H9 (cell line): ENCODE results near the gene NET1. TPM values are rescaled to one million over a fixed set of nuclear protein-coding genes. Genes with fewer than 3 reads are reported as not detected.

Experiments
- DNase-seq: peaks from one replicate; pipeline ENCODE4 v3.0.0-alpha.2; 2017
- H2AFZ ChIP-seq: one replicate; pipeline ENCODE4 v1.6.1; 2013; ENCODE audit warnings: mild to moderate bottlenecking, low read length, control low read depth, moderate library complexity
- H2AK5ac ChIP-seq: 2 replicates; pipeline ENCODE4 v1.6.1; 2013; ENCODE audit warnings: low read length, control low read depth, mixed read lengths; ENCODE audit not compliant: insufficient read length
- H2BK120ac ChIP-seq: one replicate; pipeline ENCODE4 v1.6.1; 2013; ENCODE audit warnings: low read depth, mild to moderate bottlenecking, low read length, control low read depth, inconsistent platforms; ENCODE audit not compliant: poor library complexity, severe bottlenecking
- H2BK12ac ChIP-seq: 2 replicates; pipeline ENCODE4 v1.6.1; 2013; ENCODE audit warnings: low read length, control low read depth, mixed read lengths, low read depth; ENCODE audit not compliant: insufficient read length
- H2BK15ac ChIP-seq: 2 replicates; pipeline ENCODE4 v1.6.1; 2013; ENCODE audit warnings: low read depth, low read length, control low read depth
- H2BK20ac ChIP-seq: one replicate; pipeline ENCODE4 v1.6.1; 2013; ENCODE audit warnings: low read depth, mild to moderate bottlenecking, low read length, control low read depth, inconsistent platforms; ENCODE audit not compliant: poor library complexity, severe bottlenecking
- H2BK5ac ChIP-seq: 2 replicates; pipeline ENCODE4 v1.6.1; 2013; ENCODE audit warnings: low read length, control low read depth, mixed read lengths; ENCODE audit not compliant: insufficient read length
- H3K14ac ChIP-seq: 2 replicates; pipeline ENCODE4 v1.6.1; 2013; ENCODE audit warnings: low read length, control low read depth; ENCODE audit not compliant: insufficient read depth
- H3K18ac ChIP-seq: 2 replicates; pipeline ENCODE4 v1.6.1; 2013; ENCODE audit warnings: low read depth, mild to moderate bottlenecking, mixed read lengths, low read length, control low read depth; ENCODE audit not compliant: insufficient read length
- H3K23ac ChIP-seq: 2 replicates; pipeline ENCODE4 v1.6.1; 2013; ENCODE audit warnings: low read length, control low read depth, mixed read lengths, low read depth; ENCODE audit not compliant: insufficient read length
- H3K23me2 ChIP-seq: 2 replicates; pipeline ENCODE4 v1.6.1; 2013; ENCODE audit warnings: low read depth, mild to moderate bottlenecking, mixed read lengths, low read length, control low read depth; ENCODE audit not compliant: insufficient read length, poor library complexity, severe bottlenecking
- H3K27ac ChIP-seq: 2 replicates; pipeline ENCODE4 v1.5.1; 2013; ENCODE audit warnings: low read length, control low read depth, mixed read lengths, low read depth; ENCODE audit not compliant: insufficient read length
- H3K27me3 ChIP-seq: 2 replicates; pipeline ENCODE4 v1.6.1; 2013; ENCODE audit warnings: low read length, control low read depth, inconsistent platforms; ENCODE audit not compliant: insufficient read depth
- H3K4ac ChIP-seq: 2 replicates; pipeline ENCODE4 v1.6.1; 2013; ENCODE audit warnings: low read depth, mild to moderate bottlenecking, control low read depth, inconsistent platforms, low read length, moderate library complexity
- H3K4me1 ChIP-seq: 2 replicates; pipeline ENCODE4 v1.6.1; 2013; ENCODE audit warnings: low read length, control low read depth, inconsistent platforms; ENCODE audit not compliant: insufficient read depth
- H3K4me2 ChIP-seq: 2 replicates; pipeline ENCODE4 v1.6.1; 2013; ENCODE audit warnings: low read length, control low read depth, mixed read lengths; ENCODE audit not compliant: insufficient read length, insufficient read depth
- H3K56ac ChIP-seq: 2 replicates; pipeline ENCODE4 v1.6.1; 2013; ENCODE audit warnings: low read depth, mild to moderate bottlenecking, mixed read lengths, low read length, control low read depth; ENCODE audit not compliant: insufficient read length
- H3K79me1 ChIP-seq: 2 replicates; pipeline ENCODE4 v1.6.1; 2013; ENCODE audit warnings: low read depth, mild to moderate bottlenecking, moderate library complexity, low read length, control low read depth, inconsistent platforms; ENCODE audit not compliant: insufficient read depth, poor library complexity, severe bottlenecking
- H3K79me2 ChIP-seq: 2 replicates; pipeline ENCODE4 v1.6.1; 2013; ENCODE audit warnings: low read length, control low read depth, inconsistent platforms; ENCODE audit not compliant: insufficient read depth
- H3K9ac ChIP-seq: 2 replicates; pipeline ENCODE4 v1.6.1; 2013; ENCODE audit warnings: low read length, control low read depth, mixed read lengths; ENCODE audit not compliant: insufficient read length; ENCODE audit errors: extremely low read depth
- H3K9me3 ChIP-seq: one replicate; pipeline ENCODE4 v1.6.1; 2013; ENCODE audit warnings: low read depth, low read length, inconsistent platforms; ENCODE audit not compliant: control insufficient read depth
- H3T11ph ChIP-seq: one replicate; pipeline ENCODE4 v1.6.1; 2013; ENCODE audit warnings: mild to moderate bottlenecking, low read length, control low read depth, inconsistent platforms
- H4K20me1 ChIP-seq: one replicate; pipeline ENCODE4 v1.6.1; 2013; ENCODE audit not compliant: control insufficient read depth, insufficient read length, insufficient read depth
- H4K5ac ChIP-seq: 2 replicates; pipeline ENCODE4 v1.6.1; 2013; ENCODE audit warnings: low read depth, mild to moderate bottlenecking, mixed read lengths, low read length, control low read depth; ENCODE audit not compliant: insufficient read length
- H4K8ac ChIP-seq: replicated peaks from 2 replicates; pipeline ENCODE4 v1.6.1; 2013; ENCODE audit warnings: low read length, control low read depth, mixed read lengths, low read depth; ENCODE audit not compliant: insufficient read length
- H4K91ac ChIP-seq: 2 replicates; pipeline ENCODE4 v1.6.1; 2013; ENCODE audit warnings: low read depth, mild to moderate bottlenecking, moderate library complexity, mixed read lengths, low read length, control low read depth; ENCODE audit not compliant: insufficient read length
- H3K27ac Mint-ChIP-seq, 3 experiments: 2 replicates in 2 of 3; 3 replicates in 1 of 3; pipeline ENCODE4 v1.8.0; 2020 to 2021; ENCODE audit warnings: mixed read lengths in 3 of 3, mild to moderate bottlenecking in 1 of 3, moderate library complexity in 1 of 3
- H3K27me3 Mint-ChIP-seq: 2 replicates; pipeline ENCODE4 v1.8.0; 2021; ENCODE audit warnings: low read depth, mild to moderate bottlenecking, moderate library complexity, mixed read lengths
- H3K36me3 Mint-ChIP-seq, 3 experiments: 2 replicates in 2 of 3; 3 replicates in 1 of 3; pipeline ENCODE4 v1.8.0; 2020 to 2021; ENCODE audit warnings: low read depth in 3 of 3, mixed read lengths in 3 of 3; ENCODE audit not compliant: insufficient read depth in 1 of 3
- H3K4me1 Mint-ChIP-seq, 2 experiments: 2 replicates each; pipeline ENCODE4 v1.8.0; 2020; ENCODE audit warnings: mixed read lengths in 2 of 2
- H3K4me3 Mint-ChIP-seq, 2 experiments: 2 replicates in 1 of 2; 3 replicates in 1 of 2; pipeline ENCODE4 v1.8.0; 2020 to 2021; ENCODE audit warnings: mild to moderate bottlenecking in 2 of 2, mixed read lengths in 2 of 2, moderate library complexity in 1 of 2
- H3K9me3 Mint-ChIP-seq, 2 experiments: 2 replicates in 1 of 2; 3 replicates in 1 of 2; pipeline ENCODE4 v1.8.0; 2020; ENCODE audit warnings: mild to moderate bottlenecking in 2 of 2, mixed read lengths in 2 of 2, moderate library complexity in 1 of 2
- CTCF ChIP-seq: fragments of 200-600 bp; sonication (generic); conservative IDR thresholded peaks from 3 replicates; pipeline ENCODE4 v1.8.0; 2021; ENCODE audit warnings: antibody characterized with exemption, mild to moderate bottlenecking
- WGBS: extraction: QIAGEN DNeasy Blood & Tissue Kit; methylation state at CpG from one replicate; pipeline ENCODE4 v1.1.7; 2013; ENCODE audit warnings: missing lambda C conversion rate, low lambda C conversion rate, mixed read lengths; ENCODE audit not compliant: insufficient read length; ENCODE audit errors: extremely low coverage; 5-methylcytosine and 5-hydroxymethylcytosine counted together
- total RNA-seq: library from RNA; stranded (reverse); gene quantifications from 2 replicates; pipeline ENCODE4 v1.2.1, GENCODE V29; 2021

Gene NET1
- total RNA-seq, 1 experiment from 2014 or later = 50.6 TPM

DNA sequence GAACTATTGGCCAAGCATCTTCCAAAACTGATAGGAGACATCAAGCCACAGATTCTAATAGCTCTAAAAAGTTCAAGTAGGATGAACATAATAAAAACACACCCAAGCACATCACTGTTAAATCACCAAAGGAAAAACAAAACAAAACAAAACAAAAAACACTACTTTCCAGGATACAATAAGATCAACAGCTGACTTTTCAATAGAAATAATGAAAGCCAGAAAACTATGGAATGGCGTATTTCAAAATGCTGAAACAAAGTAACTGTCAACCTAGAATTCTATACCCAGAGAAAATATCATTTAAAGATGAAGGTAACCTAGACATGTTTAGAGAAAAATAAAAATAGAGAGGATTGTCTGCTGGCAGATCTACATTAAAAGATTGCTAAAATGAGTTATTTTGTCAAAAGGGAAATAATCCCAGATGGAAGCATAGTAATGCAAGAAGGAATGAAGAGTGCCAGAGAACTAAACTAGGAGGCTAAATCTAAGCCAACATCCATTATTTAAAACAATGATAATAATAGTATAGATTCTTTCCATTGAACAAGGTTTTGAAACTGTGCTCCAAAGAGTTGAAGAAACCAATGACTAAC, 21.7 kb upstream of the NET1 start:
- H3K14ac ChIP-seq = no peak overlapping the region
- no peak overlapping the region for H4K8ac ChIP-seq
- H2BK20ac ChIP-seq = no peak overlapping the region
- no peaks in the 10 kb centered on the region for H3K23me2 ChIP-seq
- no peaks in the 10 kb centered on the region for H3K4me1 ChIP-seq
- no peak overlapping the region for H3K18ac ChIP-seq
- H2AFZ ChIP-seq = no peak overlapping the region
- peaks cover 4% of the 10 kb centered on the region in 2 experiments for H3K4me1 Mint-ChIP-seq
- no peak overlapping the region for H2BK12ac ChIP-seq
- no peak overlapping the region for H3K27ac ChIP-seq
- DNase-seq = no peak
- H2BK5ac ChIP-seq = no peak overlapping the region
- H2BK15ac ChIP-seq = no peak overlapping the region
- H3K4ac ChIP-seq = no peak overlapping the region
- no peaks in the 10 kb centered on the region for H3K27me3 ChIP-seq
- H3K56ac ChIP-seq = no peak overlapping the region
- H3K4me2 ChIP-seq = no peak overlapping the region
- H3K9ac ChIP-seq = no peak overlapping the region
- H4K20me1 ChIP-seq = no peaks in the 10 kb centered on the region
- no peak overlapping the region for H4K5ac ChIP-seq
- H3K27me3 Mint-ChIP-seq = no peaks in the 10 kb centered on the region
- no peaks in the 10 kb centered on the region for H3K79me1 ChIP-seq
- H3T11ph ChIP-seq = no peak overlapping the region
- H2BK120ac ChIP-seq = no peak overlapping the region
- no peak for TF ChIP-seq CTCF
- H3K23ac ChIP-seq = no peak overlapping the region
- H3K36me3 Mint-ChIP-seq = peaks cover 14 to 38% (median 32%) of the 10 kb centered on the region in 3 experiments
- no peaks in the 10 kb centered on the region for H3K79me2 ChIP-seq
- no peak overlapping the region for H4K91ac ChIP-seq
- H3K9me3 Mint-ChIP-seq = peaks cover 56 to 62% of the 10 kb centered on the region in 2 experiments
- no peak overlapping the region for H3K27ac Mint-ChIP-seq
- H2AK5ac ChIP-seq = no peak overlapping the region
- peaks cover 13% of the 10 kb centered on the region for H3K9me3 ChIP-seq
- WGBS = no CpG with 5 or more reads among the region's 1 CpG
- H3K4me3 Mint-ChIP-seq = no peak overlapping the region
